GM12872 (cell line): ENCODE results near the gene UGT1A9.
"Not testable (repeated sequence)": the region's sequence is repeated elsewhere in the genome, so short reads cannot be mapped to it uniquely, and the experiment has no call there.

ENCODE experiments used
- TF ChIP-seq, protein P1 (sequence below): IDR thresholded peaks from 3 replicates; pipeline ENCODE4 v1.5.1; 2011; ENCODE audit warnings: low read depth, mild to moderate bottlenecking, low read length, moderate library complexity; ENCODE audit not compliant: insufficient read depth

The UGT1A9 gene

DNA sequence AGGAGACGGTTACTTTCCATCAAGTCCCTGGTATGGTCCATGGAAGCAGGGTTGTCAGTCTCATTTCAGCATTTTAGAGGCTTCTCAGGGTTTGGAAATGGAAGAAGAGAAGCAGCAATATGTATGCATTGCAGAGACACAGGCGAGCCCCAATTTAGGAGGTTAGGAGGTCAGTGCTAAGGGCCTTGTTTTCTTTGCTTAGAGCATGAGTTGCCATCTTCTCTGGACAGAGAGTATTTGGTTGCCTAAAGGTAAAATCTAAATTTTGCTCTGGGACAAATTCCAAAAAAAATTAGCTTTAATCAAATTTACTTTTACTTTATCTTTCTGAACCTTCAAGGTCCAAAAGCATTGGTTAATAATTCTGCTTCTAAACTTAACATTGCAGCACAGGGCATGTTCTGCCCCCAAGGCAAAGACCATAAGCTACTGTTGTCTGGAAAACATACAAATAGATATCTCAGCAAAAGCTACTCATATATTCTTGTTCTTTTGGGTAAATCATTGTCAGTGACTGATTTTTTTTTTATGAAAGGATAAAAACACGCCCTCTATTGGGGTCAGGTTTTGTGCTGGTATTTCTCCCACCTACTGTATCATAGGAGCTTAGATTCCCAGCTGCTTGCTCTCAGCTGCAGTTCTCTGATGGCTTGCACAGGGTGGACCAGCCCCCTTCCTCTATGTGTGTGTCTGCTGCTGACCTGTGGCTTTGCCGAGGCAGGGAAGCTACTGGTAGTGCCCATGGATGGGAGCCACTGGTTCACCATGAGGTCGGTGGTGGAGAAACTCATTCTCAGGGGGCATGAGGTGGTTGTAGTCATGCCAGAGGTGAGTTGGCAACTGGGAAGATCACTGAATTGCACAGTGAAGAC is at the start of gene UGT1A9:
TSS of gene UGT1A9 (plus strand) at position 609 of the 872 bp plus-strand sequence. CDS start at position 646, 37 bp downstream.
- TF ChIP-seq, protein P1, sequence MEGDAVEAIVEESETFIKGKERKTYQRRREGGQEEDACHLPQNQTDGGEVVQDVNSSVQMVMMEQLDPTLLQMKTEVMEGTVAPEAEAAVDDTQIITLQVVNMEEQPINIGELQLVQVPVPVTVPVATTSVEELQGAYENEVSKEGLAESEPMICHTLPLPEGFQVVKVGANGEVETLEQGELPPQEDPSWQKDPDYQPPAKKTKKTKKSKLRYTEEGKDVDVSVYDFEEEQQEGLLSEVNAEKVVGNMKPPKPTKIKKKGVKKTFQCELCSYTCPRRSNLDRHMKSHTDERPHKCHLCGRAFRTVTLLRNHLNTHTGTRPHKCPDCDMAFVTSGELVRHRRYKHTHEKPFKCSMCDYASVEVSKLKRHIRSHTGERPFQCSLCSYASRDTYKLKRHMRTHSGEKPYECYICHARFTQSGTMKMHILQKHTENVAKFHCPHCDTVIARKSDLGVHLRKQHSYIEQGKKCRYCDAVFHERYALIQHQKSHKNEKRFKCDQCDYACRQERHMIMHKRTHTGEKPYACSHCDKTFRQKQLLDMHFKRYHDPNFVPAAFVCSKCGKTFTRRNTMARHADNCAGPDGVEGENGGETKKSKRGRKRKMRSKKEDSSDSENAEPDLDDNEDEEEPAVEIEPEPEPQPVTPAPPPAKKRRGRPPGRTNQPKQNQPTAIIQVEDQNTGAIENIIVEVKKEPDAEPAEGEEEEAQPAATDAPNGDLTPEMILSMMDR = no peak

DNA sequence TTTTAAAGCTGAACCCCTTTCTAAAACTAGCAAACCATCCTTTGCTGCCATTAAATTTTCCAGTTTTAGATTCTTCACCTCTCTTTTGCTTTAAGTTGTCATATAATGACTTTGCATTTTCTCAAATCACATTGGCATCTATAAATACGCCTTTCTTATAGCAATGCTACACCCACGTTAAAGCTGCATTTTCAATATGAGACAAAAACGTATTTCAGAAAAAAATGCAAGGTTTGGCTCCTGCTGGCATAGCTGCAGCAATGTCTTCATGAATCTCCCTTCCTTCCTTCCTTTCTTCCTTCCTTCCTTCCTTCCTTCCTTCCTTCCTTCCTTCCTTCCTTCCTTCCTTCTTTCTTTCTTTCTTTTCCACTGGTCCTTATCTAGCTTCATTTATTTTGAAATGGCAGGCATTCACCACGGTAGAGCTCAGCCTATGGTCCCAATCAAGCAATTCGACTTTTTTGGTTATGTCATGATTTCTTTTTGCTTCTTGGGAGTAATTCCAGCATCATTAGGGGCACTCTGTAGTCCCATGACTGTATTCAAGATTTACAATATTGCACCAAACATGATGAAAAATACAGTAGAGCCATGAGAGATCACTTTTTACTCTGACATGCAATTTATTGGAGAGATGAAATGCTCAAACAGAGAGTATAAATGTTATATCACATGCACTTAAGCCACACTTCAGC is 44.2 kb upstream of the UGT1A9 start:
- TF ChIP-seq, protein P1 = no peak

GRCh38 chr2:233636306-233636705 is 35.4 kb upstream of the UGT1A9 start, which contains the start of gene UGT1A10:
UGT1A10 (plus strand) TSS chr2:233636448; CDS start chr2:233636523, 75 bp downstream.
- TF ChIP-seq, protein P1 = not testable (repeated sequence)

DNA sequence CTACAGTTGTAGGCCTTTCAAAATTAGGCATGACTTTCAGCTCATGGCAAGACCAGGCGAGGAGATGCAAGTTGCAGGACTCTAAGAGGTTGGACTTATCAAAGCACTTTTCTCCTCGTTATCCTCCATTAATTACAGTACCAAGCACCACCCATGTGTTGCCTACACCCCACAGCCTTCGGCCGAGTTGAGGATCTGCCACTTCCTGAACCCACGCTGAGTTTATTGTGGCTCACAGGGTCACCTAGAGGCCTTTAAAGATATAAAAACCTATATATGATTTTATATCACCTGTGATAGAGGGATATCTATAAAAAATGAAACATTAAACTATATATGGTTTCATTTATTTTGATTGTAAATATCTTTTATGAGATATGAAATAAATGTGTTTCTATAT is 32.9 kb upstream of the UGT1A9 start:
- TF ChIP-seq, protein P1 = no peak

DNA sequence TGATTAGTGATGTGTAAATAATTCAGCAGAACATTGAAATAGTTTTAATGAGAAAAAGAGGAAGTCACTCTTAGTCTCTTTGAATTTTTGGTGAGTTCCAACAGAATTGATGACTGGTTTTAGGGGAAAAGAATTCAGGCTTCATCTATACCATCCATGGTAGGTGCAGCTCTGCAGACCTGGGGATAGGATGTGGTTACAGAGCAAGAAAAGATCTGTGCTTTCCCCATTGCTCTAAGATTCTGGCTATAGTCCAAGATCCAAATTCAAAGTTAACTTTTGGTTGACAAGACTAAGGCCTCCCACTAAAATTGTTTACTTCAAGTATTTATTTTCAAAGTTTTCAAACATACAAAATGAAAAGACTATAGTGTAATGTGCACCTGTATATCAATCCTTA is 31.8 kb upstream of the UGT1A9 start:
- TF ChIP-seq, protein P1 = no peak

DNA sequence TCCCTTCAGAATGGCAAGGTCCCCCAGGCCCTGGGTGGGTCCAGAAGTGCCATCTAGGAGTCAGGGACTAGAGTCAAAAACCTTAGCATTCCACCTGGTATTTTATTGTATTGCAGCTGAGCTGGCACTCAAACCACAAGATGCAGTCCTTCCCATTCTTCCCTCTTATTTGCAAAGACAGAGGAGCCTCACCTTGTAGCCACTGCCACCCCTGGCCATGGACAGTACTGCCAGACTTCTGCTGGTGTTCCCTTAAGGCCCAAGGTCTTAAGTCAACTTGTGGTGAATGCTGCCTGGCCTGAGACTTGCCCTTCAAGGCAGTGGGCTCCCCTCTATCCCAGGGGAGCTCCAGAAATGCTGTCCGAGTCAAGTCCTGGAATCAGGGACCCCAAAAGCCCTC is 28.6 kb upstream of the UGT1A9 start:
- TF ChIP-seq, protein P1 = peak; percentile 41

DNA sequence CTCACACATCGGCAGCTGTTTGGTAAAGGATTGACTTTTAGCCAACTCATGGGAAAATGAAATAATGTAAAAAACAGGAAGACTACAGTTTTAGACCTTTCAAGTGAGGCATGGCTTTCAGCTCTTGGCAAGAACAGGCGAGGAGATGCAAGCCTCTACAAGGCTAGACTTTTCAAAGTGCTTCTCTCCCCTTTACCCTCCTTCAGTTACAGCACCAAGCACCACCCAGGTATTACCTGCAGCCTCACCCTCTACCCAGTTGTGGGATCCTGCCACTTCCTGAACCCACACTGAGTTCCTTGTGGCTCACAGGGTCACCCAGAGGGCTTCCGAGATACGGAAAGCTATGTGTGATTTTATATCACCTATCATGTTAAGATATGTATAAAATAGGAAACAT is 20.7 kb upstream of the UGT1A9 start:
- TF ChIP-seq, protein P1 = no peak
